Lower leg skin (tissue), 3 donors: Measurements from ENCODE around the gene PLPPR1.

Experiments used
- CTCF ChIP-seq, 3 donors: fragments of 450-650 bp; IDR thresholded peaks; one replicate each; pipeline ENCODE4 v1.5.1; 2016; ENCODE audit warnings: antibody characterized with exemption in 3 of 3, mild to moderate bottlenecking in 3 of 3, moderate library complexity in 2 of 3
- POLR2A ChIP-seq, 2 donors: fragments of 450-650 bp; IDR thresholded peaks; one replicate each; pipeline ENCODE4 v1.6.1; 2016 to 2017; ENCODE audit warnings: antibody characterized with exemption in 2 of 2, mild to moderate bottlenecking in 1 of 2, moderate library complexity in 1 of 2

GRCh38 chr9:101353683-101354082 lies 325.2 kb downstream of the PLPPR1 start:
- TF ChIP-seq POLR2A (IDR thresholded peaks at IDR 0.05) (no peak), CTCF (IDR thresholded peaks at IDR 0.05) (no peak)
